GM23338 (cell line): ENCODE results near the gene PIP5K1A. TPM values are rescaled to one million over a fixed set of nuclear protein-coding genes. Genes with fewer than 3 reads are reported as not detected.

Experiments used
- ATAC-seq: fragments of 200-7000 bp; cut with Tn5 transposase; 3 replicates; pipeline ENCODE4 v1.9.1; 2020
- DNase-seq: peaks from one replicate; pipeline ENCODE4 v3.0.0-alpha.2; 2015; ENCODE audit warnings: low spot score
- H2AFZ ChIP-seq: fragments of 200-600 bp; sonication (generic); 2 replicates; pipeline ENCODE4 v1.8.0; 2016; ENCODE audit warnings: antibody characterized with exemption, mild to moderate bottlenecking, moderate library complexity
- H3F3A ChIP-seq: fragments of 200-600 bp; sonication (generic); replicated peaks from 2 replicates; pipeline ENCODE4 v1.8.0; 2017; ENCODE audit warnings: antibody characterized with exemption, mixed run types, low read depth
- H3K27ac ChIP-seq: fragments of 200-600 bp; sonication (generic); 2 replicates; pipeline ENCODE4 v1.6.1; 2016; ENCODE audit warnings: low read depth
- H3K27me3 ChIP-seq: fragments of 200-600 bp; sonication (generic); 2 replicates; pipeline ENCODE4 v1.8.0; 2016; ENCODE audit warnings: mild to moderate bottlenecking, mixed run types, moderate library complexity; ENCODE audit not compliant: insufficient read depth
- H3K36me3 ChIP-seq: fragments of 200-600 bp; sonication (generic); 2 replicates; pipeline ENCODE4 v1.8.0; 2016; ENCODE audit warnings: mild to moderate bottlenecking; ENCODE audit not compliant: insufficient read depth
- H3K4me1 ChIP-seq: fragments of 200-600 bp; sonication (generic); 2 replicates; pipeline ENCODE4 v1.8.0; 2016; ENCODE audit warnings: mild to moderate bottlenecking, moderate library complexity; ENCODE audit not compliant: insufficient read depth
- H3K4me2 ChIP-seq: fragments of 200-600 bp; sonication (generic); 2 replicates; pipeline ENCODE4 v1.7.1; 2017; ENCODE audit warnings: mixed run types
- H3K4me3 ChIP-seq: fragments of 200-600 bp; sonication (generic); 2 replicates; pipeline ENCODE4 v1.6.1; 2016; ENCODE audit warnings: mixed run types
- H3K79me2 ChIP-seq: fragments of 200-600 bp; sonication (generic); replicated peaks from 2 replicates; pipeline ENCODE4 v1.8.0; 2017; ENCODE audit warnings: mild to moderate bottlenecking; ENCODE audit not compliant: insufficient read depth
- H3K9me2 ChIP-seq: fragments of 200-600 bp; sonication (generic); 2 replicates; pipeline ENCODE4 v1.8.0; 2017; ENCODE audit not compliant: insufficient read depth
- H4K20me1 ChIP-seq: fragments of 200-600 bp; sonication (generic); replicated peaks from 2 replicates; pipeline ENCODE4 v1.8.0; 2017; ENCODE audit warnings: mild to moderate bottlenecking; ENCODE audit not compliant: insufficient read depth
- H3K27ac Mint-ChIP-seq: 2 replicates; pipeline ENCODE4 v1.8.0; 2020; ENCODE audit warnings: inconsistent platforms, mild to moderate bottlenecking, moderate library complexity, mixed read lengths
- H3K27me3 Mint-ChIP-seq: 3 replicates; pipeline ENCODE4 v1.8.0; 2022; ENCODE audit warnings: low read depth, mild to moderate bottlenecking, moderate library complexity, mixed read lengths, inconsistent platforms; ENCODE audit not compliant: insufficient read depth, poor library complexity
- H3K36me3 Mint-ChIP-seq: 3 replicates; pipeline ENCODE4 v1.8.0; 2021; ENCODE audit warnings: low read depth, mild to moderate bottlenecking, inconsistent platforms, moderate library complexity, mixed read lengths
- H3K4me1 Mint-ChIP-seq: 3 replicates; pipeline ENCODE4 v1.8.0; 2020; ENCODE audit warnings: mild to moderate bottlenecking, inconsistent platforms, mixed read lengths
- H3K4me3 Mint-ChIP-seq: 3 replicates; pipeline ENCODE4 v1.8.0; 2021; ENCODE audit warnings: moderate library complexity, mild to moderate bottlenecking, inconsistent platforms, mixed read lengths
- H3K9me3 Mint-ChIP-seq: 3 replicates; pipeline ENCODE4 v1.8.0; 2020; ENCODE audit warnings: moderate library complexity, mild to moderate bottlenecking, inconsistent platforms, mixed read lengths
- CREB1 ChIP-seq: fragments of 250-450 bp; sonication (Bioruptor Pico); IDR thresholded peaks from 2 replicates; pipeline ENCODE4 v1.5.0; 2020; ENCODE audit warnings: low read depth, mild to moderate bottlenecking, moderate library complexity
- EZH2 ChIP-seq: fragments of 200-600 bp; sonication (generic); IDR thresholded peaks from one replicate; pipeline ENCODE4 v1.8.0; 2017; ENCODE audit warnings: antibody characterized with exemption, mild to moderate bottlenecking, low read depth; ENCODE audit not compliant: unreplicated experiment
- JUNB ChIP-seq: IDR thresholded peaks from one replicate; pipeline ENCODE4 v1.6.1; 2016; ENCODE audit warnings: antibody characterized with exemption; ENCODE audit not compliant: unreplicated experiment
- NANOG ChIP-seq: IDR thresholded peaks from 2 replicates; pipeline ENCODE4 v1.6.1; 2016; ENCODE audit warnings: antibody characterized with exemption, borderline replicate concordance
- POLR2AphosphoS5 ChIP-seq: IDR thresholded peaks from 2 replicates; pipeline ENCODE4 v1.6.1; 2016; ENCODE audit warnings: antibody characterized with exemption, low read depth
- STAT1 ChIP-seq: IDR thresholded peaks from one replicate; pipeline ENCODE4 v1.6.1; 2016; ENCODE audit warnings: antibody characterized with exemption; ENCODE audit not compliant: unreplicated experiment
- ZNF114 ChIP-seq: fragments of 250-450 bp; sonication (Bioruptor Pico); IDR thresholded peaks from 2 replicates; pipeline ENCODE4 v1.5.0; 2020; ENCODE audit warnings: mild to moderate bottlenecking, moderate library complexity
- ZNF331 ChIP-seq: fragments of 250-450 bp; sonication (Bioruptor Pico); IDR thresholded peaks from 2 replicates; pipeline ENCODE4 v1.5.0; 2020; ENCODE audit warnings: low read depth, mild to moderate bottlenecking, moderate library complexity
- polyA plus RNA-seq: library from polyadenylated mRNA; unstranded; fragments of >200 nt; fragmentation: Nextera tagmentation; extraction: Ambion mirVana; gene quantifications from 2 replicates; pipeline ENCODE4 v1.2.1, GENCODE V29; 2016
- total RNA-seq: library from RNA; depleted of rRNA; stranded (reverse); fragments of >200 nt; shearing (Covaris generic); gene quantifications from 2 replicates; pipeline ENCODE4 v1.2.3, GENCODE V29; 2014
- TF ChIP-seq, protein P1 (sequence below), 2 experiments: fragments of 200-600 bp in 1 of 2; sonication (generic) in 1 of 2; conservative IDR thresholded peaks; 2 replicates each; pipeline versions ENCODE4 v1.5.1 to v1.6.1; 2016 to 2017; ENCODE audit warnings: antibody characterized with exemption in 2 of 2, low read depth in 2 of 2, mild to moderate bottlenecking in 2 of 2, moderate library complexity in 1 of 2
- TF ChIP-seq, protein P2 (sequence below): IDR thresholded peaks from one replicate; pipeline ENCODE4 v1.6.1; 2018; ENCODE audit warnings: antibody characterized with exemption; ENCODE audit not compliant: unreplicated experiment

Gene PIP5K1A
- total and polyA plus RNA-seq, 2 experiments from 2014 or later = 23.2 to 63.3 TPM

DNA sequence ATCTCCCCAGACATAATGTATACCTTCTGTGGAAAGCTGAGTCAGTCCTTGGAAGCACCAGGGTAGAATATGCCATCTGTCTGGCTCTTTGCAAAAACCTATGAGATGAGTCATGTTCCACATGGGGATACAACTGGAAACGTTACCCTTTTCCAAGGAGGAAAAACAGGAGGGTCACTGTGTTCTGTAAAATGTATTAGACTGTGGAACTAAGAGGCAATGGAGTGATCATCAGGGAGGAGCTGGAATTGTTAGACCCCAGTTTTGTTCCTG is 40.1 kb downstream of the PIP5K1A start (continued):
- TF ChIP-seq, protein P1, sequence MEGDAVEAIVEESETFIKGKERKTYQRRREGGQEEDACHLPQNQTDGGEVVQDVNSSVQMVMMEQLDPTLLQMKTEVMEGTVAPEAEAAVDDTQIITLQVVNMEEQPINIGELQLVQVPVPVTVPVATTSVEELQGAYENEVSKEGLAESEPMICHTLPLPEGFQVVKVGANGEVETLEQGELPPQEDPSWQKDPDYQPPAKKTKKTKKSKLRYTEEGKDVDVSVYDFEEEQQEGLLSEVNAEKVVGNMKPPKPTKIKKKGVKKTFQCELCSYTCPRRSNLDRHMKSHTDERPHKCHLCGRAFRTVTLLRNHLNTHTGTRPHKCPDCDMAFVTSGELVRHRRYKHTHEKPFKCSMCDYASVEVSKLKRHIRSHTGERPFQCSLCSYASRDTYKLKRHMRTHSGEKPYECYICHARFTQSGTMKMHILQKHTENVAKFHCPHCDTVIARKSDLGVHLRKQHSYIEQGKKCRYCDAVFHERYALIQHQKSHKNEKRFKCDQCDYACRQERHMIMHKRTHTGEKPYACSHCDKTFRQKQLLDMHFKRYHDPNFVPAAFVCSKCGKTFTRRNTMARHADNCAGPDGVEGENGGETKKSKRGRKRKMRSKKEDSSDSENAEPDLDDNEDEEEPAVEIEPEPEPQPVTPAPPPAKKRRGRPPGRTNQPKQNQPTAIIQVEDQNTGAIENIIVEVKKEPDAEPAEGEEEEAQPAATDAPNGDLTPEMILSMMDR (conservative IDR thresholded peaks at IDR 0.05; ENCODE audit: low read depth in 2 of 2) = no peak
- TF ChIP-seq JUNB = no peak
- no peak for TF ChIP-seq POLR2AphosphoS5
- TF ChIP-seq STAT1 = no peak

DNA sequence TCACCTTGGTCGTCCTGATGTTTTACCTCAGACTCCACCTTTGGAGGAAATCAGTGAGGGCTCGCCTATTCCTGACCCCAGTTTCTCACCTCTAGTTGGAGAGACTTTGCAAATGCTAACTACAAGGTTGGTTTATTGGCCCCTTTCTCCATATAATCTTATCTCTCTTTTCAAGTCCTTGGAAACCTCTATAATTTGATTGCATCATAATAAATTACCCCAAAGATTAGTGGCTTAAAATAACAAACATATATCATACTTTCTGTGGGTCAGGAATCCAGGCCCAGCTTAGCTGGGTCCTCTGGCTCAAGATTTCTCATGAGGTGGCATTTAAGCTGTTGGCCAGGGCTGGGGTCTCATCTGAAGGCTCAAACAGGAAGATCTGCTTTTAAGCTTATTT is 44.1 kb downstream of the PIP5K1A start:
- H3K27ac Mint-ChIP-seq = no peak overlapping the region
- TF ChIP-seq STAT1 (no peak), CREB1 (CRISPR knock-in tag) (no peak), ZNF331 (CRISPR knock-in tag) (no peak), ZNF114 (no peak), EZH2 (no peak), NANOG (no peak), POLR2AphosphoS5 (no peak)
- TF ChIP-seq, protein P1 (conservative IDR thresholded peaks at IDR 0.05; ENCODE audit: low read depth in 2 of 2) = no peak
- TF ChIP-seq, protein P2, sequence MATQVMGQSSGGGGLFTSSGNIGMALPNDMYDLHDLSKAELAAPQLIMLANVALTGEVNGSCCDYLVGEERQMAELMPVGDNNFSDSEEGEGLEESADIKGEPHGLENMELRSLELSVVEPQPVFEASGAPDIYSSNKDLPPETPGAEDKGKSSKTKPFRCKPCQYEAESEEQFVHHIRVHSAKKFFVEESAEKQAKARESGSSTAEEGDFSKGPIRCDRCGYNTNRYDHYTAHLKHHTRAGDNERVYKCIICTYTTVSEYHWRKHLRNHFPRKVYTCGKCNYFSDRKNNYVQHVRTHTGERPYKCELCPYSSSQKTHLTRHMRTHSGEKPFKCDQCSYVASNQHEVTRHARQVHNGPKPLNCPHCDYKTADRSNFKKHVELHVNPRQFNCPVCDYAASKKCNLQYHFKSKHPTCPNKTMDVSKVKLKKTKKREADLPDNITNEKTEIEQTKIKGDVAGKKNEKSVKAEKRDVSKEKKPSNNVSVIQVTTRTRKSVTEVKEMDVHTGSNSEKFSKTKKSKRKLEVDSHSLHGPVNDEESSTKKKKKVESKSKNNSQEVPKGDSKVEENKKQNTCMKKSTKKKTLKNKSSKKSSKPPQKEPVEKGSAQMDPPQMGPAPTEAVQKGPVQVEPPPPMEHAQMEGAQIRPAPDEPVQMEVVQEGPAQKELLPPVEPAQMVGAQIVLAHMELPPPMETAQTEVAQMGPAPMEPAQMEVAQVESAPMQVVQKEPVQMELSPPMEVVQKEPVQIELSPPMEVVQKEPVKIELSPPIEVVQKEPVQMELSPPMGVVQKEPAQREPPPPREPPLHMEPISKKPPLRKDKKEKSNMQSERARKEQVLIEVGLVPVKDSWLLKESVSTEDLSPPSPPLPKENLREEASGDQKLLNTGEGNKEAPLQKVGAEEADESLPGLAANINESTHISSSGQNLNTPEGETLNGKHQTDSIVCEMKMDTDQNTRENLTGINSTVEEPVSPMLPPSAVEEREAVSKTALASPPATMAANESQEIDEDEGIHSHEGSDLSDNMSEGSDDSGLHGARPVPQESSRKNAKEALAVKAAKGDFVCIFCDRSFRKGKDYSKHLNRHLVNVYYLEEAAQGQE = no peak
- ATAC-seq = no peak
- H3K27ac ChIP-seq = no peak overlapping the region
- H4K20me1 ChIP-seq = peaks cover 11% of the 10 kb centered on the region
- H3K27me3 ChIP-seq = no peaks in the 10 kb centered on the region
- no peaks in the 10 kb centered on the region for H3K9me3 Mint-ChIP-seq
- no peaks in the 10 kb centered on the region for H3K4me1 Mint-ChIP-seq
- no peak overlapping the region for H3K4me3 Mint-ChIP-seq
- no peaks in the 10 kb centered on the region for H3K79me2 ChIP-seq
- no peak for DNase-seq
- H3K4me3 ChIP-seq = no peak overlapping the region
- H3K36me3 ChIP-seq = peaks cover 87% of the 10 kb centered on the region
- no peak overlapping the region for H2AFZ ChIP-seq
- no peaks in the 10 kb centered on the region for H3K9me2 ChIP-seq
- peaks cover 97% of the 10 kb centered on the region for H3K36me3 Mint-ChIP-seq
- H3K4me1 ChIP-seq = no peaks in the 10 kb centered on the region
- peaks cover 31% of the 10 kb centered on the region for H3F3A ChIP-seq
- peaks cover 6% of the 10 kb centered on the region for H3K27me3 Mint-ChIP-seq
- no peak overlapping the region for H3K4me2 ChIP-seq
